ENCODE data around the gene CDCP2. TPM values are rescaled to one million over a fixed set of nuclear protein-coding genes. Genes with fewer than 3 reads are reported as not detected.

Gene CDCP2
- total and polyA plus RNA-seq, 2 of the 8 experiments (the other 6 are each of a cell fraction or from before 2014, with no cell fraction given) = not detected

DNA sequence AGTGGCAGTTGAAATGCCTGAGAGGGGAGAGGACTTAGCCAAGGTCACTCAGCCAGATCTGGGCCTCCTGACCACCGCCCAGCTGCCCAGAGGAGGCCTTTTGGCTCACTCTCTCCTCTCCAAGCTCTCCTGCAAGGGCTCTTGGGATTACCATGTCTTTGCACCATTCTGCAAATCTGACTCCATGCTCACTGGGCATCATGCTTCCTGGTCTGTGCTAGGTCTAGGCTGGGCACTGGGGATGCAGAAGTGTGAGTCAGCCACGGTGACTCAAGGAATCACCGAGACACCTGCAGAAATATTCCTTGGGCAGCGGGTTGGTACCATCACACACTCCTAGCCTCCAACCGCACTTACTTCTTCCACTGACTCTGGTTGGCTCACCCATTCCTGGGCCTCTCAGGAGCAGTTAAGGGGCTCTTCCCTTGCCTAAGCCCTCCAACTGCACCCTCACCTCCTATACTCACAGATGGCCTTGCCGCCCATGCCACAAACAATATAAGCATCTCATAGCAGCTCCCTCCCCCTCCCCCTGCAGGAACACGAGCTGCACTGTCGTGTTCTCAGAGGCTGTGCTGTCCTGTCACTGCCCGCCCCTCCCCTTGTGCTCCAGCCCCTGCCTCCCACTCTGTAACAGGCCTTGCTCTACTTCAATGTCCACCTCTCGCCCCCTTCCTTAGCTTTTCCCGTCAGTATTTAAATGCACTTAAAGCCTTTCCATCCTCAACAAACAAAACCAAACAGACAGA lies 34.8 kb downstream of the CDCP2 start:
- Histone ChIP-seq H3K4me2 (ENCODE audit: insufficient read depth in 1 of 2, low read depth in 2 of 2, low read length in 2 of 2) (no peak overlapping the region), H2BK5ac (ENCODE audit: low read depth, low read length) (no peak overlapping the region), H3K36me3 (ENCODE audit: control insufficient read depth in 2 of 4, insufficient read depth in 4 of 4, low read length in 3 of 4) (no peaks in the 10 kb centered on the region), H3K23ac (ENCODE audit: insufficient read length) (no peak overlapping the region), H2BK12ac (ENCODE audit: low read depth, low read length) (no peak overlapping the region), H3K56ac (replicated peaks; ENCODE audit: insufficient read length, low read depth, low read length) (no peak overlapping the region), H3K9ac (replicated peaks in 1 of 4; ENCODE audit: extremely low read depth in 1 of 4, low read depth in 3 of 4, low read length in 3 of 4) (no peak overlapping the region; a peak in 1 of 7 replicates), H3K4ac (replicated peaks; ENCODE audit: insufficient read length, low read depth, low read length) (no peak overlapping the region), H2BK120ac (replicated peaks; ENCODE audit: low read depth, low read length) (no peak overlapping the region), H4K20me1 (replicated peaks in 1 of 2; ENCODE audit: control insufficient read depth in 1 of 2, insufficient read depth in 2 of 2, low read length in 2 of 2) (peaks cover 0 to 7% of the 10 kb centered on the region in 2 experiments), H3K27ac (ENCODE audit: low read depth, low read length) (no peak overlapping the region), H2AFZ (ENCODE audit: low read length) (no peak overlapping the region), H3K23me2 (ENCODE audit: low read depth, low read length) (peaks cover 13% of the 10 kb centered on the region; the same call in 1 of the 2 replicates), H3K27me3 (replicated peaks in 1 of 4; ENCODE audit: control insufficient read depth in 3 of 4, extremely low read depth in 1 of 4, insufficient read depth in 3 of 4, low read length in 3 of 4) (peaks cover 0 to 11% (median 8%) of the 10 kb centered on the region in 4 experiments; a peak in 5 of 7 replicates), H3K4me1 (replicated peaks in 1 of 4; ENCODE audit: control insufficient read depth in 3 of 4, insufficient read depth in 4 of 4, low read length in 3 of 4) (peaks cover 0 to 18% (median 9%) of the 10 kb centered on the region in 4 experiments; a peak in 6 of 7 replicates), H3K4me3 (ENCODE audit: extremely low read depth in 1 of 4, insufficient read depth in 2 of 4, low read depth in 3 of 4, low read length in 4 of 4) (no peak overlapping the region), H3K79me2 (ENCODE audit: control insufficient read depth in 1 of 2, insufficient read depth in 2 of 2, low read length in 2 of 2) (no peaks in the 10 kb centered on the region), H3K14ac (ENCODE audit: insufficient read length) (no peak overlapping the region), H3K9me3 (ENCODE audit: insufficient read depth in 2 of 2, low read depth in 1 of 2, low read length in 1 of 2) (no peaks in the 10 kb centered on the region), H4K5ac (ENCODE audit: insufficient read length, low read depth, low read length) (no peak overlapping the region), H2BK20ac (ENCODE audit: low read length) (no peak overlapping the region), H3K79me1 (ENCODE audit: low read depth, low read length) (no peaks in the 10 kb centered on the region), H2BK15ac (ENCODE audit: low read length) (peak overlapping the region; percentile 25; the same call in 1 of the 2 replicates), H3K18ac (ENCODE audit: extremely low read depth, low read length) (no peak overlapping the region), H4K91ac (replicated peaks; ENCODE audit: insufficient read length, low read length) (no peak overlapping the region), H2AK5ac (ENCODE audit: low read depth, low read length) (no peak overlapping the region), H4K8ac (ENCODE audit: extremely low read depth, insufficient read depth, low read length) (no peak overlapping the region)
- FAIRE-seq (no peak), DNase-seq (ENCODE audit: low read depth in 1 of 2, low spot score in 2 of 2) (no peak)
- ChIA-PET CTCF (ENCODE audit: partially characterized antibody) (interaction anchor here (0.6 to 1.9 kb wide), 14 partner anchors 9 to 638 kb away, joined by 3 to 9 read pairs (median 3); partner anchors contain the start of genes CYB5RL and MRPL37), POLR2A (ENCODE audit: partially characterized antibody) (interaction anchor here (0.9 kb wide), 1 partner anchor 39 kb away, joined by 3 read pairs; no protein-coding TSS in a partner anchor)
- 73% methylated on average over 11 of the region's 11 CpGs; no CpG with 5 or more reads in 1 of the 2 experiments for WGBS, 2 experiments (ENCODE audit: extremely low coverage in 1 of 2, insufficient coverage in 1 of 2, insufficient read length in 1 of 2, insufficient replicate concordance in 2 of 2, low coverage in 1 of 2, low lambda C conversion rate in 2 of 2, missing lambda C conversion rate in 1 of 2)

All from H1 (cell line).